AG04450 (cell line): ENCODE measurements around the gene C1QL4. TPM values are rescaled to one million over a fixed set of nuclear protein-coding genes. Genes with fewer than 3 reads are reported as not detected.

ENCODE experiments used
- CTCF ChIA-PET: fragments of 300-600, 350-600 bp; formaldehyde crosslinking; extraction: SDS; loops from one replicate; lab custom pipeline; 2022; ENCODE audit warnings: antibody characterized with exemption, inconsistent platforms; lab: Charles Lee
- POLR2A ChIA-PET: fragments of 350-600 bp; formaldehyde crosslinking; extraction: SDS; loops from one replicate; lab custom pipeline; 2021; ENCODE audit warnings: antibody characterized with exemption, inconsistent platforms; lab: Yijun Ruan, JAX
- DNase-seq: peaks from one replicate; pipeline ENCODE4 v3.0.0-alpha.2; 2011; ENCODE audit warnings: low read depth, low spot score
- H3K27ac ChIP-seq: one replicate; pipeline ENCODE4 v1.5.1; 2012; ENCODE audit warnings: low read depth, low read length, control low read depth
- H3K27me3 ChIP-seq: one replicate; pipeline ENCODE4 v1.6.0; 2012; ENCODE audit warnings: low read length; ENCODE audit not compliant: control insufficient read depth, insufficient read depth
- H3K4me3 ChIP-seq: 2 replicates; pipeline ENCODE4 v1.5.1; 2011; ENCODE audit warnings: mild to moderate bottlenecking, low read depth, low read length, control low read depth
- H3K9me3 ChIP-seq: 2 replicates; pipeline ENCODE4 v1.5.1; 2012; ENCODE audit warnings: low read length; ENCODE audit not compliant: control insufficient read depth, insufficient read depth
- CTCF ChIP-seq: IDR thresholded peaks from 2 replicates; pipeline ENCODE4 v1.5.1; 2011; ENCODE audit warnings: low read depth, low read length, control low read depth, inconsistent platforms
- polyA plus RNA-seq: library from polyadenylated mRNA; depleted of rRNA; stranded (reverse); fragments of >200 nt; gene quantifications from 2 replicates; pipeline ENCODE4 v1.2.3, GENCODE V29; 2011

C1QL4 gene
- polyA plus RNA-seq, 1 experiment = not detected

GRCh38 chr12:49366096-49366651 lies 29.2 kb upstream of the C1QL4 start:
- H3K27ac ChIP-seq = peak overlapping the region; percentile 93
- H3K27me3 ChIP-seq = no peaks in the 10 kb centered on the region
- DNase-seq = no peak
- POLR2A ChIA-PET = interaction anchor here (0.8 to 2.5 kb wide), 15 partner anchors 8 to 235 kb away, joined by 3 to 12 read pairs (median 8); partner anchors contain the start of genes TROAP and TUBA1B
- peak overlapping the region; percentile 68 for H3K4me3 ChIP-seq
- CTCF ChIA-PET = interaction anchor here (0.8 to 6.8 kb wide), 8 partner anchors 8 to 151 kb away, joined by 3 to 62 read pairs (median 6); partner anchors contain the start of gene DNAJC22
- TF ChIP-seq CTCF = no peak; the same call in 1 of the 2 replicates
- no peaks in the 10 kb centered on the region; the same call in 1 of the 2 replicates for H3K9me3 ChIP-seq

- Histone ChIP-seq H3K27me3 (no peaks in the 10 kb centered on the region), H3K4me3 (no peak overlapping the region), H3K27ac (no peak overlapping the region), H3K9me3 (no peaks in the 10 kb centered on the region; the same call in 1 of the 2 replicates)
- DNase-seq = no peak
- ChIA-PET POLR2A (interaction anchor here (2.0 to 2.5 kb wide), 2 partner anchors 10 to 43 kb away, joined by 11 to 12 read pairs; partner anchors contain the start of gene TROAP), CTCF (interaction anchor here (0.8 to 6.8 kb wide), 5 partner anchors 8 to 152 kb away, joined by 3 to 62 read pairs (median 6); partner anchors contain the start of gene DNAJC22)
- TF ChIP-seq CTCF = no peak
These were observed 28.6 kb upstream of the C1QL4 start for GRCh38 chr12:49365542-49365941.

- H3K9me3 ChIP-seq = no peaks in the 10 kb centered on the region; the same call in 1 of the 2 replicates
- peak overlapping the region; percentile 0 for H3K27ac ChIP-seq
- H3K4me3 ChIP-seq = no peak overlapping the region
- no peak for DNase-seq
- ChIA-PET POLR2A (no interaction called here), CTCF (interaction anchor here (0.8 to 6.8 kb wide), 4 partner anchors 7 to 23 kb away, joined by 3 to 62 read pairs (median 6); partner anchors contain the start of gene DNAJC22)
- TF ChIP-seq CTCF = no peak
- no peaks in the 10 kb centered on the region for H3K27me3 ChIP-seq
These were observed 28.0 kb upstream of the C1QL4 start for GRCh38 chr12:49364989-49365388.

GRCh38 chr12:49362077-49362476 lies 25.1 kb upstream of the C1QL4 start:
- POLR2A ChIA-PET = no interaction called here
- H3K4me3 ChIP-seq = no peak overlapping the region

More at GRCh38 chr12:49362077-49362476, 25.1 kb upstream of the C1QL4 start:
- H3K27me3 ChIP-seq = no peaks in the 10 kb centered on the region
- CTCF ChIA-PET = interaction anchor here (0.6 to 7.4 kb wide), 7 partner anchors 14 to 150 kb away, joined by 3 to 454 read pairs (median 5); partner anchors contain the start of gene DNAJC22
- DNase-seq = no peak
- H3K27ac ChIP-seq = no peak overlapping the region
- no peak for TF ChIP-seq CTCF
- no peaks in the 10 kb centered on the region; the same call in 1 of the 2 replicates for H3K9me3 ChIP-seq
